ENCODE results near the gene LINC01488.

The LINC01488 gene

GRCh38 chr11:69480547-69481392 lies 693 bp upstream of the LINC01488 start:
- no peak for DNase-seq

GRCh38 chr11:69482322-69482721 lies 859 bp downstream of the LINC01488 start:
- DNase-seq = no peak

DNA sequence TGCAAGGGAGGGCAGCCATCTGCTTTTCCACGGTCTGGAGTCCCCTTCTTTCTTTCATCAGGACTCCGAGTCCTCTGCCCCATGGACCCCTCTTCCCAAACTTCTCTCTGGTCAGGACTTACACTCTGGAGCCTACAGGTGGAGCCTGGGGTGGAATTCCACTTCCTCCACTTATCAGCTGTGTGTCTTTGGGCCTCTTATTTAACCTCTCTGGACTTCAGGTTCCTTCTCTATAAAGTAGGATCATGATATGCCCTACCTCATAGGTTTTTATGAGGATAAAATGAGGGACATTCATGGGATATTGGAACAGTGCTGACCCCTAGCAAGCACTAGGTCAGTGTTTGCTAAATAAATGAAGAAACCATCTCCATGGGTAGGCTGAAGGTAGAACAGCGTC lies 1.7 kb downstream of the LINC01488 start:
- no peak for DNase-seq

- peak in 1 of 5 donors; percentile 2 for DNase-seq
Measured at GRCh38 chr11:69483691-69484426, 2.4 kb downstream of the LINC01488 start.

DNA sequence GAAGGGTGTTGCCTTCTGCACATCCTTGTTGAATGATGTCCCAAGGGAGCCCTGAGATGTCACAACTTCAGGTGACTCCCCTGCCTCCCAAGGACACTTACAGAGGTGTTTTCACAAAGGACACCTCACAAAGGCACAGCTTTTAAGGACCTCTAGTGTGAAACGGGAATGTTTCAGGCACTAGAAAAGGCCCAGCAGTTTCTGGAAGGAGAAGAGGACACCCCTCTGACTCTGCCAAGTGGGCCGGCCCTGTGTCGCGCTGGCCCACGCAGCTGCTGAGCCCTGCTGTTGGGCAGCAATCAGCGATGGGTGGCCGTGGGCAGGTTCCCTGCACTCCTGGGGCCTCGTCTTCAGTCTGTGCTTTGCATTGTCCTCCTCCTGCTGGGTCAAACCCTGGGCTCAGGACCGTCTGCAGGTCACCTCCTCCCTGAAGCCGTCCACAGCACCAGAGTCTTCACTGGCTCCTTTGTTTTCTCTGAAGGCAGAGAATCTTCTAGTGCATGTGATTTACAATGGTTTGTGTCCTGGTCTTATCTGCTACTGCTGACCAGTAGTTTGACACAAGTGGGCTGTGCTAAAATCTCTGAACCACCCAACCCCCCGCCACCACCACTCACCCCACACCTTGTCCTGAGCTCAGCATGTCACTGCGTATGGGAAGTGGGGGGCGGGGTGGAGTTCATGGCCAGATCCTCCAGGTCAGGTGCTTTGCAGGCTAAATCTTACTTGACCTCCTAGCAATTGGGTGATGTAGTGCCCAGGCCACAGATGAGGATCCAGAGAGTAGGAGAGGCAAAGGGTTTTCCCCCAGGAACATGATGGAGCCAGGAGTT lies 3.2 kb downstream of the LINC01488 start:
- DNase-seq = no peak

DNA sequence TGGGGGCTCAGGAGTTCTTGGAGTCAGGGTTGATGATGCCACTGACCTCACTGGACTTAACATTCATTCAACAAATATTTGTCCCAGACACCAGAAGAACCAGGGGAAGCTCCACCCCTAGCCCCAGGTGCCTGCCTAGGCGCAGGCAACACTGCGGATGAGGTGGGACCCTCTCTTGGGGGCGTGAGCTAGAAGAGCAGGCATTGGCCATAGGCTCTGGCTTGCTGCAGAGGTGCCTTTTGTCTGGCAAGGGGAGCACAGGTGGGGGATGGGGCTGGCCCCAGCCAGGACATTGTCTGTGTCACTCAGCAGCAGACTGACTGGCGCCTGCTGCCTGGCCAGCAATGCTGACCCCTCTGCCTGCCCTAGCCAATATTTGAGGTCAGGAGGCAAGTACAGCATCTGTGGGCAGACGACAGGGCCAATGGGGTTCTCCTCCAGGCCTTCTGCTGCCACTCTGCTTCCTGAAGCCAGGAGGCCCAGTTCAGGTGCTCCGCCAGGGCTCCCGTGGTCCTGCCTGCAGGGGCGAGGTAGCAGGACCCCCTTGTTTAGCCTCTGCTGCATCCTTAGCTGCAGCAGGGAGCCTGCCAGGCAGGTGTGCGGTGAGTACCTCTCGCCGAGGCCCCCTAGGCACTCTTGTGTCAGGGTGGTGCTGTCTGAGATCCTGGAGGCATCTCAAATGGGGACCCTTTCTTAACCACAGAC lies 4.0 kb downstream of the LINC01488 start:
- no peak for DNase-seq

GRCh38 chr11:69486056-69486772 lies 4.8 kb downstream of the LINC01488 start:
- no peak for DNase-seq

GRCh38 chr11:69486773-69487291 lies 5.4 kb downstream of the LINC01488 start:
- no peak for DNase-seq

- DNase-seq = no peak
Measured at GRCh38 chr11:69487391-69487790, 5.9 kb downstream of the LINC01488 start.

DNA sequence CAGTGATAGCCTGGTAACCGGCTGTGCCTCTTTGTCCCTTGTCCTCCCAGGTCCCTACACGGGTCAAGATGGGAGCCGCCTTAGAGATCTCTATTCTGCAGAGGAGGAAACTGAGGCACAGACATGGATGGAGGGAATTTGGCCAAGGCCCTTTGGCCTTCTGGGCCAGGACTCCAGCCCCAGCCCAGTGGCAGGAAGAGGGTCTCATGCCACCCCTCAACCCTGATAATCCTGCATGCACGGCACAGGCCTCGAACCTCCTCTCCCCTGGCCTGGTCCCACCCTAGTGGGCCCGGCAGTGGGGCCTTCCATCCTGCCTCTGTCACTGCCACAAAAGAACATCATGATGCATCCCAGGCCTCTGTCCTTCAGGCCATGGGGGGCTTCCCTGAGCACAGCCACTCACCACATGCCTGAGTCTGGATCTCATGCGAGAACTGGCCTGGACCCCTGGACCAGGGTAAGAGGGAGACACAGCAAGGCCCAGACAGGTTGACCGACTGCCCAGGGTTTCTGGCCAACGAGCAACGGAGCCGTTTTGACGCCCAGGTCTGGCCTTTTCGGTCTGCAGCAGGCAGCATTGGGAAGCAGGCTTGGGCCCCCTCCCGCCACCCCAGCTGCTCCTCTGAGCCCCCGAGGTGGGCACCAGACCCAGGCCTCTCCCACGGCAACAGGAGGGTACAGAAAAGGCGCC lies 6.5 kb downstream of the LINC01488 start:
- no peak for DNase-seq

DNA sequence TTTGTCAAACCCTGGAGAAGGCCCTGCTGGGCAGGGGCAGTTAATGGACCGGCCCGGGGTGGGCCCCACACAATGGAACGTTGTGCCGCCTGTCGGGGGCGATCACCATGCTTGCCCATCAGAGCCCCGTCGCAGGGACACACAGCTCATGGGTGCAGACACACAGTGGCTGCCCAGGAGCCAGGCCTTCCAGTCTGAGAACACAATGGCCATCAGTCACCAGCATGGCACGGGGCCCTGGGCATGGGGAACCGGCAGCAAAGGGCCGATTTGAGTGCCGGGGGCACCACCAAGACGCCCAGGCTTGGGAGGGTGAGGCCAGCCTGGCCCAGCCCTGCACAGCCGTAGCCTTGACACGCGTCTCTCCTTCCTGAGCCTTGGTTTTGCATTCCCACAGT lies 7.1 kb downstream of the LINC01488 start:
- DNase-seq = no peak

DNA sequence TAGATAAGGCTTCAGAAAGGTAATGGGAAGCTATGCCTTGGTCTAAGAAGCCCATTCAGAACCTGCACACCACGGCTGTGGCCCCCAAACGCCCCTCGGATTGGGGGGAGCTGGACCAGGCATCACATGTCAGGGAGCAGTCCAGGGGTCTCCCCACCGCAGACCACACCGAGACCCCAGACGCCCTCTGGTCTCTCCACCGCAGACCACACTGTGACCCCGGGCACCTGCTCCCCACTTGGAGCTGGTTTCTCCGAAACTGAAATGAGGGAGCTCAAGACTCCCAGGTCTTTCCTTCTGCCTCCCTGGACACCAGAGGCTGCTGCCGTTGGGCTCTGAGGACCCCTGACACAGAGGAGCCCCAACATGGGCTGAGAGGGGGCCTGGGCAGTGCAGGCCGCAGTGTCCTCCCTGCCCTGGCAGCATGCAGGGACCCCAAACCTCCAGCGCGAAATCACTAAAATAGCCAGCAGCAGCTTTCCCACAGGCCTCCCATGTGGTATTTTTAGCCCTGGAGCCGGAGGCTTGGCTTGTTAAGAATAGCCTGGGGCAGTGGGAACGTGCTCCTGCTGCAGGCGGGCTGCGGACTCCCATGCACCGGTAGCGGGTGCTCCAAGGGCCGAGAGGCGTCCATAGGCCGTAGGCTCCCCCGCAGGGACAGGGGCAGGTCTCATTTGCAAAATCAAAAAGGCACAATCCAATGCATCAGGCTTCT lies 7.7 kb downstream of the LINC01488 start:
- DNase-seq = no peak

GRCh38 chr11:69489746-69490365 lies 8.4 kb downstream of the LINC01488 start:
- DNase-seq = no peak

DNA sequence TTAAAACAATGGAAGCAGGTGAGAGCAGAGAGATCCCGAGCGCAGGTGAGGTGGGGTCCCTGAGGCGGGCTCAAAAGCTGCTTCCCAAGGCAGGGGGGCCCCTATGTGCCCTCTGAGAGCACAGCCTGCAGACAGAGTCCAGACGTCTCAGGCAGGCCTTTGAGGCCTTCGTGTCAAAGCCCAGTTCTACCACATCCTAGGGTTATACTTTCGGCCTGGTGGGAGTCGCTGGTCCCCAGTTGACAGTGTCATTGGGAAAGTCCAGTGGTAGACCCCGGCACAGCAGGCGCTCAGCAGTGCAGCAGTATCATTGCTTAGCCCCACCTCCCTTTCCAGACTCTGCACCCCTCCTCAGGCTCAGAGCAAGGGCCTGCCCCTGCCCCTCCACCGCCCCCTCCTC lies 9.1 kb downstream of the LINC01488 start:
- no peak for DNase-seq

GRCh38 chr11:69491071-69492031 lies 9.9 kb downstream of the LINC01488 start:
- no peak for DNase-seq

- DNase-seq = no peak
Measured at GRCh38 chr11:69492201-69492991, 10.9 kb downstream of the LINC01488 start.

DNA sequence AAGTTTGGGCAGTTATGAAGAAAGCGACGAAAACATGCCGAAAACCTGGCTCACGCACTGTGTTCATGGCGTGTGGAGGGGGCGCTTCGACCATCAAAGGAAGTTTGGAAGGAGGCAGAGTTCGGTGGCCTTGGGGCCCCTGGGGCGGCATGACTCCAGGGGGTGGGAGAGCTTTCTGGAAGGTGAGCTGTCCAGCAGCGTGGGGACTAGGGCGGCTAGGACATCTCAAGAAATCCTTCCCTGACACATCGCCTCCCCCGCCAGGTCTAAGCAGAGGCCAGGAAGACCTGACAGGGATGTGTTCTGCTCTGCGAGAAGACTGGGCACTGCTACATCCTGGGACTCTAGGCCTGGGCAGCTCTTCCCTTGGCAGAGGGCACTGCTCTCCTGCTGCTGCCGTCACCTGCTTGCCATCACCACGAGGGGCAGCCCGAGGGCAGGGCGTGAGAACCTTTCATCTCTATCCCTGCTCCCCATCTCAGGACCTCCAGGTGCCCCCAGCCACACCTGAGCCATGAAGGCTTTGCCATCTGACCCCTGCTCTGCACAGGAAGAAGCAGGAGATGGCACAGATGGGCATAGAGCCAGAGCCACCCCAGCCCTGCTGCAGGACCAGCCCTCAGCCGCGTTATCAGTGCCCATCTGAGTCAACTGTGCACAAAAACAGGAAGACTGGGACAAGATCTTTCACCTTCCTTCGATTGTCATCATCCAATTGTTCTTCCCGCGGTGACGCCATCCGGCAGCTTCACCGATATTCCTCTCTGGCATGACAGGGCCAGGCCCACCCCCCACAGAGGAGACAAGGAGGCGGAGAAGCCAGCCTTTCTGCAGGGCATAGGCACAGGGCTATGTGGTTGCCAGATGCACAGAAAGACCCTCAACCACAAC lies 12.7 kb downstream of the LINC01488 start:
- no peak for DNase-seq
